ENCODE results near the gene TIMM44. TPM values are rescaled to one million over a fixed set of nuclear protein-coding genes. Genes with fewer than 3 reads are reported as not detected.

Gene TIMM44
- total and polyA plus RNA-seq, 10 of the 15 experiments (the other 5 are each of a cell fraction or from before 2014, with no cell fraction given) = 6.6 to 90.7 (median 57.6) TPM

- intact Hi-C loops (cut with micrococcal nuclease; ENCODE audit: unreplicated experiment) = loop anchor here (10.0 kb wide), 1 partner anchor 217 kb away; the partner anchor contains the start of gene TRAPPC5
- H3K9ac ChIP-seq (ENCODE audit: control insufficient read depth, insufficient read depth, low read length) = no peak overlapping the region
- no peak for FAIRE-seq
Observed at GRCh38 chr19:7901337-7901736, 42.1 kb downstream of the TIMM44 start.

GRCh38 chr19:7900931-7901330 lies 42.5 kb downstream of the TIMM44 start:
- H3K36me3 ChIP-seq (ENCODE audit: control insufficient read depth in 2 of 2, insufficient read depth in 2 of 2, low read length in 1 of 2) = no peaks in the 10 kb centered on the region
- peaks cover 14% of the 10 kb centered on the region for H3K4me1 ChIP-seq (ENCODE audit: control insufficient read depth, insufficient read depth, low read length)
- H3K27ac ChIP-seq (ENCODE audit: control insufficient read depth, insufficient read depth) = no peak overlapping the region
- no TSS peak for BruUV-seq (replicated peaks)
- no peak overlapping the region for H2AFZ ChIP-seq (ENCODE audit: control insufficient read depth, low read depth, low read length)
- no peak overlapping the region for H3K4me3 ChIP-seq
- H3K4me2 ChIP-seq (ENCODE audit: control insufficient read depth, insufficient read depth) = no peak overlapping the region
- ChIA-PET POLR2A (interaction anchor here (0.7 kb wide), 1 partner anchor 101 kb away, joined by 3 read pairs; no protein-coding TSS in a partner anchor), RAD21 (ENCODE audit: unreplicated experiment) (interaction anchor here (1.2 to 1.9 kb wide), 2 partner anchors 20 to 333 kb away, joined by 3 to 4 read pairs; no protein-coding TSS in a partner anchor), SMC1A (ENCODE audit: uncharacterized antibody, unreplicated experiment) (no interaction called here), CTCF (interaction anchor here (0.6 to 3.3 kb wide), 4 partner anchors 10 to 28 kb away, joined by 3 to 8 read pairs (median 4); partner anchors contain the start of gene SNAPC2)
- DNase-seq (ENCODE audit: low read depth, low spot score) (no peak), FAIRE-seq (no peak), ATAC-seq (no peak)
- H3K27me3 ChIP-seq (replicated peaks in 1 of 2; ENCODE audit: control insufficient read depth in 2 of 2, insufficient read depth in 2 of 2, low read length in 1 of 2) = no peaks in the 10 kb centered on the region
- in situ Hi-C loops (cut with MboI) (no loop called here), intact Hi-C loops (cut with micrococcal nuclease; ENCODE audit: unreplicated experiment) (loop anchor here (10.0 kb wide), 1 partner anchor 216 kb away; the partner anchor contains the start of gene TRAPPC5)
- no peaks in the 10 kb centered on the region for H3K9me3 ChIP-seq (replicated peaks; ENCODE audit: control insufficient read depth, insufficient read depth, low read length)
- H4K20me1 ChIP-seq (ENCODE audit: control insufficient read depth, insufficient read depth) = peaks cover 9% of the 10 kb centered on the region; the same call in 1 of the 2 replicates
- H3K79me2 ChIP-seq (ENCODE audit: control insufficient read depth, insufficient read depth, low read length) = peaks cover 27% of the 10 kb centered on the region
- WGBS (ENCODE audit: insufficient coverage, insufficient replicate concordance, low lambda C conversion rate, missing lambda C conversion rate) = 45% methylated on average over 3 of the region's 3 CpGs
- no peak overlapping the region for H3K9ac ChIP-seq (ENCODE audit: control insufficient read depth, insufficient read depth, low read length)
- no peak for TF ChIP-seq E4F1 (IDR thresholded peaks at IDR 0.05; ENCODE audit: borderline replicate concordance, partially characterized antibody)
- no peak for TF ChIP-seq IRF3 (IDR thresholded peaks at IDR 0.05)
- no peak for TF ChIP-seq ZZZ3 (IDR thresholded peaks at IDR 0.05; ENCODE audit: control insufficient read depth, insufficient read length, low read depth)
- no peak for TF ChIP-seq ATF2 (IDR thresholded peaks at IDR 0.05; ENCODE audit: low read length)
- TF ChIP-seq CHD4 (IDR thresholded peaks at IDR 0.05) = no peak

More at GRCh38 chr19:7901337-7901736, 42.1 kb downstream of the TIMM44 start:
- Histone ChIP-seq H3K9me3 (replicated peaks; ENCODE audit: control insufficient read depth, insufficient read depth, low read length) (no peaks in the 10 kb centered on the region), H3K4me2 (ENCODE audit: control insufficient read depth, insufficient read depth) (no peak overlapping the region), H3K27me3 (replicated peaks in 1 of 2; ENCODE audit: control insufficient read depth in 2 of 2, insufficient read depth in 2 of 2, low read length in 1 of 2) (no peaks in the 10 kb centered on the region), H3K4me3 (no peak overlapping the region), H3K36me3 (ENCODE audit: control insufficient read depth in 2 of 2, insufficient read depth in 2 of 2, low read length in 1 of 2) (no peaks in the 10 kb centered on the region), H3K27ac (ENCODE audit: control insufficient read depth, insufficient read depth) (no peak overlapping the region), H4K20me1 (ENCODE audit: control insufficient read depth, insufficient read depth) (peaks cover 9% of the 10 kb centered on the region; the same call in 1 of the 2 replicates), H2AFZ (ENCODE audit: control insufficient read depth, low read depth, low read length) (no peak overlapping the region), H3K4me1 (ENCODE audit: control insufficient read depth, insufficient read depth, low read length) (peaks cover 14% of the 10 kb centered on the region), H3K79me2 (ENCODE audit: control insufficient read depth, insufficient read depth, low read length) (peaks cover 31% of the 10 kb centered on the region)
- DNase-seq (ENCODE audit: low read depth, low spot score) = no peak
- no peak for ATAC-seq
- WGBS (ENCODE audit: insufficient coverage, insufficient replicate concordance, low lambda C conversion rate, missing lambda C conversion rate) = 84% methylated on average over 7 of the region's 7 CpGs
- ChIA-PET POLR2A (interaction anchor here (0.7 kb wide), 1 partner anchor 101 kb away, joined by 3 read pairs; no protein-coding TSS in a partner anchor), RAD21 (ENCODE audit: unreplicated experiment) (interaction anchor here (1.2 to 1.9 kb wide), 2 partner anchors 20 to 333 kb away, joined by 3 to 4 read pairs; no protein-coding TSS in a partner anchor), SMC1A (ENCODE audit: uncharacterized antibody, unreplicated experiment) (no interaction called here), CTCF (interaction anchor here (0.6 to 3.3 kb wide), 6 partner anchors 11 to 39 kb away, joined by 3 to 8 read pairs (median 3); partner anchors contain the start of gene SNAPC2)
- no peak for TF ChIP-seq ZNF217 (IDR thresholded peaks at IDR 0.05)
- no peak for TF ChIP-seq CBX3 (IDR thresholded peaks at IDR 0.05; ENCODE audit: borderline replicate concordance, low read depth)
- TF ChIP-seq CEBPB (IDR thresholded peaks at IDR 0.05; ENCODE audit: borderline replicate concordance in 1 of 2, low read depth in 2 of 2, low read length in 2 of 2) = no peak
- TF ChIP-seq JUNB (IDR thresholded peaks at IDR 0.05) = no peak
- TF ChIP-seq, protein P1, sequence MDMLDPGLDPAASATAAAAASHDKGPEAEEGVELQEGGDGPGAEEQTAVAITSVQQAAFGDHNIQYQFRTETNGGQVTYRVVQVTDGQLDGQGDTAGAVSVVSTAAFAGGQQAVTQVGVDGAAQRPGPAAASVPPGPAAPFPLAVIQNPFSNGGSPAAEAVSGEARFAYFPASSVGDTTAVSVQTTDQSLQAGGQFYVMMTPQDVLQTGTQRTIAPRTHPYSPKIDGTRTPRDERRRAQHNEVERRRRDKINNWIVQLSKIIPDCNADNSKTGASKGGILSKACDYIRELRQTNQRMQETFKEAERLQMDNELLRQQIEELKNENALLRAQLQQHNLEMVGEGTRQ (IDR thresholded peaks at IDR 0.05; ENCODE audit: borderline replicate concordance, low read depth, low read length) = no peak
- no peak for TF ChIP-seq ZNF622 (IDR thresholded peaks at IDR 0.05)
- TF ChIP-seq EZH2 (IDR thresholded peaks at IDR 0.05; ENCODE audit: borderline replicate concordance, control insufficient read depth, low read depth, low read length) = no peak
- TF ChIP-seq MEF2A (IDR thresholded peaks at IDR 0.05; ENCODE audit: insufficient read depth, low read depth, low read length) = no peak
- no peak for TF ChIP-seq YY1 (IDR thresholded peaks at IDR 0.05; ENCODE audit: low read depth, low read length)
- no peak for TF ChIP-seq CBX5 (IDR thresholded peaks at IDR 0.05; ENCODE audit: low read depth)
- no peak for TF ChIP-seq RBBP5 (conservative IDR thresholded peaks at IDR 0.05)
- in situ Hi-C loops (cut with MboI) = no loop called here
- no TSS peak for BruUV-seq (replicated peaks)

Data from GM12878 (cell line).